ENCODE results near the gene L2HGDH. TPM values are rescaled to one million over a fixed set of nuclear protein-coding genes. Genes with fewer than 3 reads are reported as not detected.
"Not testable (repeated sequence)": the region's sequence is repeated elsewhere in the genome, so short reads cannot be mapped to it uniquely, and the experiment has no call there.

The L2HGDH gene
- total and polyA plus RNA-seq, 2 of the 4 experiments (the other 2 are of a cell fraction): 3.1 to 3.8 TPM

GRCh38 chr14:50357124-50357523 is 45.1 kb upstream of the L2HGDH start:
- H2BK5ac ChIP-seq (ENCODE audit: low read depth, low read length, poor library complexity, severe bottlenecking): no peak overlapping the region
- H3K18ac ChIP-seq (ENCODE audit: low read depth, low read length): no peak overlapping the region
- H4K20me1 ChIP-seq (ENCODE audit: insufficient read depth, low read length): no peaks in the 10 kb centered on the region
- in situ Hi-C loops (cut with MboI; ENCODE audit: low sequenced_read_pairs) (no loop called here), intact Hi-C loops (cut with micrococcal nuclease) (no loop called here), dilution Hi-C loops (cut with HindIII; ENCODE audit: low sequenced_read_pairs, unreplicated experiment) (no loop called here)
- H4K91ac ChIP-seq (ENCODE audit: insufficient read depth, low read depth, low read length): no peak overlapping the region
- no peaks in the 10 kb centered on the region for H3K79me1 ChIP-seq (ENCODE audit: low read depth in 1 of 2, low read length in 2 of 2)
- no peak for ATAC-seq (ENCODE audit: low read depth)
- no peak for DNase-seq
- H2AK5ac ChIP-seq (ENCODE audit: low read depth, low read length): no peak overlapping the region
- H3K4ac ChIP-seq (ENCODE audit: low read depth, low read length): no peak overlapping the region
- no peaks in the 10 kb centered on the region for H3K27me3 ChIP-seq (ENCODE audit: control insufficient read depth, insufficient read depth, low read length)
- no peak overlapping the region for H2AFZ ChIP-seq (replicated peaks; ENCODE audit: low read length, poor library complexity)
- no peak overlapping the region for H3K9ac ChIP-seq (ENCODE audit: low read depth, low read length)
- no peaks in the 10 kb centered on the region for H3K9me1 ChIP-seq (ENCODE audit: insufficient read depth, low read length)
- ChIA-PET CTCF (interaction anchor here (0.6 kb wide), 1 partner anchor 50 kb away, joined by 6 read pairs; no protein-coding TSS in a partner anchor), POLR2A (ENCODE audit: unreplicated experiment) (no interaction called here)
- H3K23ac ChIP-seq (ENCODE audit: low read depth, low read length): no peak overlapping the region
- peak overlapping the region; percentile 5 for H2AK9ac ChIP-seq (replicated peaks; ENCODE audit: low read depth, low read length, poor library complexity)
- H3K9me3 ChIP-seq (ENCODE audit: control insufficient read depth, insufficient read depth, low read length): no peaks in the 10 kb centered on the region
- no peak overlapping the region for H2BK20ac ChIP-seq (ENCODE audit: low read depth, low read length)
- no CpG with 5 or more reads among the region's 6 CpGs for WGBS, 2 experiments (ENCODE audit: extremely low coverage in 2 of 2, insufficient read length in 1 of 2)
- no peak overlapping the region for H3K27ac ChIP-seq (ENCODE audit: insufficient read depth, low read length)
- H3K4me3 ChIP-seq (ENCODE audit: insufficient read depth, low read depth, low read length): no peak overlapping the region
- no peak overlapping the region for H2BK15ac ChIP-seq (ENCODE audit: low read depth, low read length)
- 0 out of 2 replicates have a peak, but pooled peaks cover 3% of the 10 kb centered on the region for H3K36me3 ChIP-seq (ENCODE audit: control insufficient read depth, insufficient read depth, low read length)
- TF ChIP-seq CHD1 (IDR thresholded peaks at IDR 0.05; ENCODE audit: low read depth, low read length) (no peak), BHLHE40 (IDR thresholded peaks at IDR 0.05; ENCODE audit: low read depth, low read length) (no peak), RFX5 (IDR thresholded peaks at IDR 0.05; ENCODE audit: low read depth, low read length) (no peak)
- H3K56ac ChIP-seq (ENCODE audit: extremely low read depth, insufficient read depth, low read length): no peak overlapping the region
- H2BK120ac ChIP-seq (ENCODE audit: low read depth, low read length): no peak overlapping the region
- H3K4me1 ChIP-seq (ENCODE audit: control insufficient read depth, insufficient read depth, low read length): no peaks in the 10 kb centered on the region
- no peak overlapping the region for H4K5ac ChIP-seq (ENCODE audit: low read depth, low read length)
- no peak overlapping the region for H3K4me2 ChIP-seq (ENCODE audit: low read depth, low read length)
- H3K14ac ChIP-seq (replicated peaks; ENCODE audit: low read depth, low read length): no peak overlapping the region
- H4K8ac ChIP-seq (ENCODE audit: low read depth in 2 of 2, low read length in 2 of 2): no peak overlapping the region
- BruUV-seq (replicated peaks): no TSS peak

- H3K56ac ChIP-seq (ENCODE audit: extremely low read depth, insufficient read depth, low read length); H2BK5ac ChIP-seq (ENCODE audit: low read depth, low read length, poor library complexity, severe bottlenecking); H4K8ac ChIP-seq (ENCODE audit: low read depth in 2 of 2, low read length in 2 of 2); H2AK9ac ChIP-seq (replicated peaks; ENCODE audit: low read depth, low read length, poor library complexity); H4K91ac ChIP-seq (ENCODE audit: insufficient read depth, low read depth, low read length); H2BK20ac ChIP-seq (ENCODE audit: low read depth, low read length); H3K4me3 ChIP-seq (ENCODE audit: insufficient read depth, low read depth, low read length); POLR2A ChIA-PET (ENCODE audit: unreplicated experiment); in situ Hi-C loops (cut with MboI; ENCODE audit: low sequenced_read_pairs); H3K27ac ChIP-seq (ENCODE audit: insufficient read depth, low read length); H3K4ac ChIP-seq (ENCODE audit: low read depth, low read length); H3K9me1 ChIP-seq (ENCODE audit: insufficient read depth, low read length); H3K18ac ChIP-seq (ENCODE audit: low read depth, low read length); H3K27me3 ChIP-seq (ENCODE audit: control insufficient read depth, insufficient read depth, low read length); H3K4me1 ChIP-seq (ENCODE audit: control insufficient read depth, insufficient read depth, low read length); H2BK120ac ChIP-seq (ENCODE audit: low read depth, low read length); H3K36me3 ChIP-seq (ENCODE audit: control insufficient read depth, insufficient read depth, low read length); H4K20me1 ChIP-seq (ENCODE audit: insufficient read depth, low read length); H2AFZ ChIP-seq (replicated peaks; ENCODE audit: low read length, poor library complexity); H3K4me2 ChIP-seq (ENCODE audit: low read depth, low read length); H3K9me3 ChIP-seq (ENCODE audit: control insufficient read depth, insufficient read depth, low read length); CTCF ChIA-PET; BruUV-seq (replicated peaks); DNase-seq; intact Hi-C loops (cut with micrococcal nuclease); H3K14ac ChIP-seq (replicated peaks; ENCODE audit: low read depth, low read length); H4K5ac ChIP-seq (ENCODE audit: low read depth, low read length); H3K79me1 ChIP-seq (ENCODE audit: low read depth in 1 of 2, low read length in 2 of 2); H2AK5ac ChIP-seq (ENCODE audit: low read depth, low read length); H3K9ac ChIP-seq (ENCODE audit: low read depth, low read length); ATAC-seq (ENCODE audit: low read depth); H2BK15ac ChIP-seq (ENCODE audit: low read depth, low read length); H3K23ac ChIP-seq (ENCODE audit: low read depth, low read length); dilution Hi-C loops (cut with HindIII; ENCODE audit: low sequenced_read_pairs, unreplicated experiment): not testable (repeated sequence)
- no CpG with 5 or more reads among the region's 3 CpGs for WGBS, 2 experiments (ENCODE audit: extremely low coverage in 2 of 2, insufficient read length in 1 of 2)
Measured at GRCh38 chr14:50356283-50356682, 44.3 kb upstream of the L2HGDH start.

All from IMR-90 (cell line).